ENCODE data around the gene RAD54L.

DNA sequence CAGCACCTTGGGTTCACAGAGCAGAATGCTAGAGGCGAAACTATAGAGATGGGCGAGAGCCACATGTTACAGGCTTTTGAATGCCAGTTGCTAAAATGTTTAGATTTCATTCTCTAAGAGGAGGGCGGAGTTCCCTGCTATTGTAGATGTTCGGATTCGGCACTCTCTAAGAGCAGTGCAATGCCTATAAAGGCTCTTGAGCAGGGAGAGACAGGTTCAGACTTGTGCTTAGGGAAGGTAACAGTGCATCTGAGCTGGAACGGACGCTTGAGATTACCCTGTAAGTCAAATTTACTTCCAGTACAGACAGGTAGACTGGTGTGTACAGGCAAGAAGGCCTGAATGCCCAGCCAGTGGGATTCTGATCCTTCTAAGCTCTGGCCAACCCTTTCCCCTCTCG is 29.1 kb upstream of the RAD54L start:
- TF ChIP-seq, protein P1, sequence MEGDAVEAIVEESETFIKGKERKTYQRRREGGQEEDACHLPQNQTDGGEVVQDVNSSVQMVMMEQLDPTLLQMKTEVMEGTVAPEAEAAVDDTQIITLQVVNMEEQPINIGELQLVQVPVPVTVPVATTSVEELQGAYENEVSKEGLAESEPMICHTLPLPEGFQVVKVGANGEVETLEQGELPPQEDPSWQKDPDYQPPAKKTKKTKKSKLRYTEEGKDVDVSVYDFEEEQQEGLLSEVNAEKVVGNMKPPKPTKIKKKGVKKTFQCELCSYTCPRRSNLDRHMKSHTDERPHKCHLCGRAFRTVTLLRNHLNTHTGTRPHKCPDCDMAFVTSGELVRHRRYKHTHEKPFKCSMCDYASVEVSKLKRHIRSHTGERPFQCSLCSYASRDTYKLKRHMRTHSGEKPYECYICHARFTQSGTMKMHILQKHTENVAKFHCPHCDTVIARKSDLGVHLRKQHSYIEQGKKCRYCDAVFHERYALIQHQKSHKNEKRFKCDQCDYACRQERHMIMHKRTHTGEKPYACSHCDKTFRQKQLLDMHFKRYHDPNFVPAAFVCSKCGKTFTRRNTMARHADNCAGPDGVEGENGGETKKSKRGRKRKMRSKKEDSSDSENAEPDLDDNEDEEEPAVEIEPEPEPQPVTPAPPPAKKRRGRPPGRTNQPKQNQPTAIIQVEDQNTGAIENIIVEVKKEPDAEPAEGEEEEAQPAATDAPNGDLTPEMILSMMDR (IDR thresholded peaks at IDR 0.05; ENCODE audit: poor library complexity) = no peak
- no peak for TF ChIP-seq EZH2 (IDR thresholded peaks at IDR 0.05; ENCODE audit: borderline replicate concordance)

Data from hepatocyte (in vitro differentiated cells).